HEK293 (cell line): Measurements from ENCODE around the gene FADS6.

ENCODE experiments used
- CTCF ChIP-seq: fragments of 450-650 bp; formaldehyde crosslinking; IDR thresholded peaks from 2 replicates; pipeline ENCODE4 v1.5.1; 2016; ENCODE audit warnings: missing biosample characterization, missing genetic modification characterization
- GLI2 ChIP-seq: fragments of 450-650 bp; formaldehyde crosslinking; IDR thresholded peaks from 2 replicates; pipeline ENCODE4; 2017; ENCODE audit warnings: missing biosample characterization, missing genetic modification characterization, low read depth, borderline replicate concordance
- RBAK ChIP-seq: fragments of 450-650 bp; formaldehyde crosslinking; IDR thresholded peaks from 2 replicates; pipeline ENCODE4 v1.5.1; 2016; ENCODE audit warnings: missing biosample characterization, missing genetic modification characterization
- TCF7L2 ChIP-seq: IDR thresholded peaks from 2 replicates; pipeline ENCODE4 v1.6.1; 2011; ENCODE audit warnings: low read depth, mild to moderate bottlenecking, inconsistent platforms, low read length, moderate library complexity, borderline replicate concordance
- ZBTB8A ChIP-seq: fragments of 450-650 bp; formaldehyde crosslinking; IDR thresholded peaks from 2 replicates; pipeline ENCODE4 v1.5.1; 2016; ENCODE audit warnings: missing biosample characterization, missing genetic modification characterization
- ZNF202 ChIP-seq: fragments of 450-650 bp; formaldehyde crosslinking; IDR thresholded peaks from 2 replicates; pipeline ENCODE4 v1.5.1; 2016; ENCODE audit warnings: missing biosample characterization, missing genetic modification characterization, borderline replicate concordance
- ZNF398 ChIP-seq: fragments of 450-650 bp; formaldehyde crosslinking; IDR thresholded peaks from 2 replicates; pipeline ENCODE4 v1.5.1; 2017; ENCODE audit warnings: missing biosample characterization, missing genetic modification characterization
- ZNF488 ChIP-seq: fragments of 450-650 bp; formaldehyde crosslinking; IDR thresholded peaks from 2 replicates; pipeline ENCODE4 v1.5.1; 2016; ENCODE audit warnings: missing biosample characterization, missing genetic modification characterization
- ZNF785 ChIP-seq: fragments of 450-650 bp; formaldehyde crosslinking; IDR thresholded peaks from 2 replicates; pipeline ENCODE4 v1.5.1; 2016; ENCODE audit warnings: missing biosample characterization, missing genetic modification characterization
- ZSCAN4 ChIP-seq: fragments of 450-650 bp; formaldehyde crosslinking; IDR thresholded peaks from 2 replicates; pipeline ENCODE4 v1.5.1; 2017; ENCODE audit warnings: missing biosample characterization, missing genetic modification characterization

GRCh38 chr17:74873874-74874614 is 19.4 kb downstream of the FADS6 start:
- TF ChIP-seq ZSCAN4 (tag by site-specific recombination) (no peak), CTCF (tag by site-specific recombination) (no peak), TCF7L2 (no peak), ZNF488 (tag by site-specific recombination) (no peak), ZBTB8A (tag by site-specific recombination) (no peak), ZNF398 (tag by site-specific recombination) (no peak), ZNF202 (no peak), GLI2 (tag by site-specific recombination) (no peak), ZNF785 (tag by site-specific recombination) (no peak), RBAK (tag by site-specific recombination) (no peak)
